Measurements from ENCODE around the gene GPR34.

The GPR34 gene

DNA sequence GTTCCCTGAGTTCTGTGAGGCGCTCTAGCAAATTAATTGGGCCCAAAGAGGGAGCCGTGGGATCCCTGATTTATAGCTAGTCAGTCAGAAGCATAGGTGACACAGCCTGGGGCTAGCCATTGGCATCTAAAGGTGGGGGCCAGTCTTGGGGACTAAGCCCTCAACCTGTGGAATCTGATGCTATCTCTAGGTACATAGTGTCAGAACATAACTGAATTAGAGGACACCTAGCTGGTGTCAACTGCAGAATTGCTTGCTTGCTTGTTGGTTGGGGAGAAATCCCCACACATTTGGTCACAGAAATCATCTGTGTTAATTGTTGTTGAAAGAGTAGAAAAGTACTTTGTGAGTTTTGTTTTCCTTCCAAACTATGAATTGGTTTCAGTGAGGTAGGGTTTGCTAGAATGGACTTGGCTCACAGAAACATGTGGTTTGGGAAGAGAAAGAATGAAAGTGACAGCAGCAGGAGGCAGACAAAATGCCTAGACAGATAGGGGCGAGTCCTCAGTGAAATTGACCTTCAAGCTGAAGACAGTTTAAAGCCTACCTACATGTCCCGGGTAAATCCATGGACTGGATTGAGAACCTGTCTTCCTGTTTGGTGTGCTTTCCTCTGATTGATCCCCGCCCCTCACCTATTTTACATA lies 22.4 kb downstream of the GPR34 start:
- TF ChIP-seq TCF12 (IDR thresholded peaks at IDR 0.05; ENCODE audit: low read depth) = no peak
- TF ChIP-seq, protein P1, sequence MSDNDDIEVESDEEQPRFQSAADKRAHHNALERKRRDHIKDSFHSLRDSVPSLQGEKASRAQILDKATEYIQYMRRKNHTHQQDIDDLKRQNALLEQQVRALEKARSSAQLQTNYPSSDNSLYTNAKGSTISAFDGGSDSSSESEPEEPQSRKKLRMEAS (IDR thresholded peaks at IDR 0.05) = no peak

DNA sequence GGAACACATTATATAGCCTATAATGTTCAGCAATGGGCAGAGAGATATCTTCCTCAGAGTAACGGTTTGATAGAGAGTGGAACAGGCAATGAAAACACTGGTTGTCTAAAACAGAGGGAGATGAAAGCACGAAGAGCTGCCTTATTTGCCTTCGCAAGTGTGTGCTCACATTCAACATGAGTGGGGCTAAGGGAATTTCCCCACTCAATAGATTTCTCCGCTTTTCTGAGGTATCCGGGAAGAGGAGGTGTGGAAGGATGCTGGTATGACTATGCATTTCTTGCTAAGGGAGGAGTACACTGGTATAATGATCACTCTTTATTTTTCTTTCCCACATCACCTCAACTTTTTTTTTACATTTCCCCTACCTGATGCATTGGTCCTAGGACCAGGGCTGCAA lies 27.4 kb downstream of the GPR34 start:
- no peak for TF ChIP-seq YY1 (IDR thresholded peaks at IDR 0.05; ENCODE audit: low read depth)
- TF ChIP-seq FOXM1 (IDR thresholded peaks at IDR 0.05; ENCODE audit: borderline replicate concordance, low read depth) = no peak
- TF ChIP-seq, protein P2, sequence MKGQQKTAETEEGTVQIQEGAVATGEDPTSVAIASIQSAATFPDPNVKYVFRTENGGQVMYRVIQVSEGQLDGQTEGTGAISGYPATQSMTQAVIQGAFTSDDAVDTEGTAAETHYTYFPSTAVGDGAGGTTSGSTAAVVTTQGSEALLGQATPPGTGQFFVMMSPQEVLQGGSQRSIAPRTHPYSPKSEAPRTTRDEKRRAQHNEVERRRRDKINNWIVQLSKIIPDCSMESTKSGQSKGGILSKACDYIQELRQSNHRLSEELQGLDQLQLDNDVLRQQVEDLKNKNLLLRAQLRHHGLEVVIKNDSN (IDR thresholded peaks at IDR 0.05) = no peak

DNA sequence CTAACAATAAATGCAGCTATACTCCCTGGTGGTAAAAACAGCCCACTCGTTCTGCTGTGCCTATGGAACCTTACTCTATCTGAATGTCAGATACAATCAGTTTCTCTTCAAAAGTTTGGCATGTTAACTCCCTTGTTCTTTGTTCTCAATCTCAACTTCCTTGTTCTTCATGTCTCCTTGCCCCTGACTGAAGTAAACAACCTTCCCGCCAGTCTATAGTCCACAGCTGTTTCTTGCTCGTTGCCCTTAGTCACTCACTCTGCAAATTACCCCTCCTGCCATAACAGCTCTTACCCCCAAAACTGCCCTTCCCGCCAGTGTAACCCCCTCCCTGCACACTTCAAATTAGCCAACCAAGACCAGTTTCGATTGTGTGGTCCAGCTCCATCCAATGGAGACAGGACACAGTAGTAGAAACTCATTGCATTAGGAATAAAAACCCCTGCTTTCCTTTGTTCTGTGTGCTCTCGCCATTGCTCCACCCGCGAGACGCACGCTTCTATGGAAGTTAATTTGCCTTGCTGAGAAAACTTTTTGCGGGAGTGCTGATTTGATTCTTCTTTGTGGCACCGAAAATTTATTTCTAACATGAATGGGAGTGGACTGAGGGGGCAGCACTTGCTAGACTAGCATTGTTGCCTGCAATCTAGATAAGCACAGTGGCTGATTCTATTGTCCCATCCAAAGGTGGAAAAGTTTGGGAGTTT lies 28.1 kb downstream of the GPR34 start:
- no peak for TF ChIP-seq CEBPB (IDR thresholded peaks at IDR 0.05)

DNA sequence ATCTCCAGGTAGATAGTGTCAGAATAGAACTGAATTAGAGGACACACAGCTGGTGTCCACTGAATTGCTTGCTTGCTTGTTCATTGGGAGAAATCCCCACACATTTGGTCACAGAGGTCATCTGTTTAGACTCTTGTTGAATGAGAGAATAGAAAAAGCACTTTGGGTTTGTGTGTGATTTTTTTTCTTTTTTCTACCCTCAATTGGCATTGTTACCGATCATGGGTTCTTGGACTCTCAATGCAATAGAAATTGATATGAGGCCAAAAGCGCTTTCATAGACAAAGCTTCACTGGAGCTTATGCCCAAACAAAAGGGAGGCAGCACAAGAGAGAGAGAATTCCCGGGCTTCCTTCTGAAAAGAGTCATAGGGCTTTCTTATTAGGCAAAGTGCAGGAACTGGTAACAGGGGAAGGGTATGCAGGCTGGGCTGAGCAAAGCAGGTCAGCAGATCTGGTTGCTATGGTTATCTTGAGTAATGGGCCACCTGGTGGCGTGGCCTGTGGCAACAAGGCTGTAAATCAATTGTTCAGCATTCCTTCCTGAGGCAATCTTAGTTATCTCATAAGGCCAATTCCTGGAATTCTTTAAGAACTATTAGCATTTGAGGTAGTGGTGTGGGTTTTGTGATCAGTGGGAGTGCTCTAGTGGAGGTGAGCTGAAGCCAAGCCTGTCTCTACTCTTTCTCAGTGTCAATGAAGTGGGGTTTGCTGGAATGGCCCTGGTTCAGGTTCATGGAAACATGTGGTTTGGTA lies 29.9 kb downstream of the GPR34 start:
- TF ChIP-seq, protein P3, sequence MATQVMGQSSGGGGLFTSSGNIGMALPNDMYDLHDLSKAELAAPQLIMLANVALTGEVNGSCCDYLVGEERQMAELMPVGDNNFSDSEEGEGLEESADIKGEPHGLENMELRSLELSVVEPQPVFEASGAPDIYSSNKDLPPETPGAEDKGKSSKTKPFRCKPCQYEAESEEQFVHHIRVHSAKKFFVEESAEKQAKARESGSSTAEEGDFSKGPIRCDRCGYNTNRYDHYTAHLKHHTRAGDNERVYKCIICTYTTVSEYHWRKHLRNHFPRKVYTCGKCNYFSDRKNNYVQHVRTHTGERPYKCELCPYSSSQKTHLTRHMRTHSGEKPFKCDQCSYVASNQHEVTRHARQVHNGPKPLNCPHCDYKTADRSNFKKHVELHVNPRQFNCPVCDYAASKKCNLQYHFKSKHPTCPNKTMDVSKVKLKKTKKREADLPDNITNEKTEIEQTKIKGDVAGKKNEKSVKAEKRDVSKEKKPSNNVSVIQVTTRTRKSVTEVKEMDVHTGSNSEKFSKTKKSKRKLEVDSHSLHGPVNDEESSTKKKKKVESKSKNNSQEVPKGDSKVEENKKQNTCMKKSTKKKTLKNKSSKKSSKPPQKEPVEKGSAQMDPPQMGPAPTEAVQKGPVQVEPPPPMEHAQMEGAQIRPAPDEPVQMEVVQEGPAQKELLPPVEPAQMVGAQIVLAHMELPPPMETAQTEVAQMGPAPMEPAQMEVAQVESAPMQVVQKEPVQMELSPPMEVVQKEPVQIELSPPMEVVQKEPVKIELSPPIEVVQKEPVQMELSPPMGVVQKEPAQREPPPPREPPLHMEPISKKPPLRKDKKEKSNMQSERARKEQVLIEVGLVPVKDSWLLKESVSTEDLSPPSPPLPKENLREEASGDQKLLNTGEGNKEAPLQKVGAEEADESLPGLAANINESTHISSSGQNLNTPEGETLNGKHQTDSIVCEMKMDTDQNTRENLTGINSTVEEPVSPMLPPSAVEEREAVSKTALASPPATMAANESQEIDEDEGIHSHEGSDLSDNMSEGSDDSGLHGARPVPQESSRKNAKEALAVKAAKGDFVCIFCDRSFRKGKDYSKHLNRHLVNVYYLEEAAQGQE (IDR thresholded peaks at IDR 0.05; ENCODE audit: low read depth) = no peak
- TF ChIP-seq YY1 (IDR thresholded peaks at IDR 0.05; ENCODE audit: low read depth) = no peak
- no peak for TF ChIP-seq CREB1 (IDR thresholded peaks at IDR 0.05; ENCODE audit: low read depth)
- TF ChIP-seq, protein P2 (IDR thresholded peaks at IDR 0.05) = no peak
- TF ChIP-seq TCF12 (IDR thresholded peaks at IDR 0.05; ENCODE audit: low read depth) = no peak
- TF ChIP-seq ZBTB7A (IDR thresholded peaks at IDR 0.05; ENCODE audit: low read depth) = no peak
- TF ChIP-seq RAD21 (IDR thresholded peaks at IDR 0.05; ENCODE audit: low read depth) = no peak
- TF ChIP-seq, protein P1 (IDR thresholded peaks at IDR 0.05) = no peak

DNA sequence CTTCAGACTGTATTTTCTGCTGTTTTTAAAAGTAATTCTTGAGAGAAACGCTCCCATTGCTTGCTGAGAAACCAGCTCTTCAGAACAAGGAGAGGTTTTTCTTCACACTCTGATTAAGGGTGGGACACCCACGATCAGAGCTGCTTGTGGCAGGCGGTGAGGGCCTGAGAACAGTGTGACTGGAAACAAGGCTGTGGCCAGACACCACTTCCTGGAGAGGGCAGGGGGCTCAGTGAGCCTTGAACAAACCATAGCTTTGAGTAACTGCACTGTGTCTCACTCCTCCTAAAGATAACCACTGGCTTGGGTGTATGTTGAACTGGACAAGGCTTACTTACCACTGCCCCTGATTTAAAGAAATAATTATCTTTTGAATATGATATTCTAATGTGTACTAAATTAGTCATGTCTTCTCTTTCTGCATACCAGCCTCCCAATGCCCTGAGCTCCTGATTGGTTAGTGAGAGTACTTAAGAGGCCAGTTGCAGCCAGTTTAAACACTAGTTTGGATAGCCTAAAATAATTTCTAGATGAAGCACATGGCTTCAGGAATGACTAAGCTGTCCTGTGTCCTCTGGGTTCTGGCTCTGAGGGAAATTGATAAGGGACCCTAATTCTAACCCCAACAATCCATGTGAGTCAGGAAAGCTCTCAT lies 31.5 kb downstream of the GPR34 start:
- TF ChIP-seq, protein P2 (IDR thresholded peaks at IDR 0.05) = no peak
- TF ChIP-seq TEAD4 (IDR thresholded peaks at IDR 0.05) (no peak), EGR1 (IDR thresholded peaks at IDR 0.05) (no peak)

DNA sequence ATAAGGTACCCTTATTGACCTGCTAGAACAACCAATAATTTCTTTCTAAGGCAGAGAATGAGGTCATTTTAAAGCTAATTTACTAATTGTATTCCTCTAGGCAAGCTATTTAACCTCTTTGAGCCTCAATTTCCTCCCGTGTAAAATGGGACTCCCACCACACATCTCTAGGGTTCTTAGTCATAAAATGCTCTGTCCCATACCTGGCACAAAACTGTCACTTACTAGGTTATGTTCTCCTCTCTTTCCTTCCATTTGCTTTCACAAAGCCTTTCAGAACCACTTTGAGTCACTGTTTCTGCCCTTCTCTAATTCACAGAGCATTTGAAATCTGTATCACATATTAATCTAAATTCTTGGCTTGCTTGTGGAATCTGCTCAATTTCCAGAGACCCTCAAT lies 32.8 kb downstream of the GPR34 start:
- TF ChIP-seq CREB1 (IDR thresholded peaks at IDR 0.05; ENCODE audit: low read depth) (no peak), ZBTB7A (IDR thresholded peaks at IDR 0.05; ENCODE audit: low read depth) (no peak), FOXM1 (IDR thresholded peaks at IDR 0.05; ENCODE audit: borderline replicate concordance, low read depth) (no peak), NFIC (IDR thresholded peaks at IDR 0.05) (no peak), EGR1 (IDR thresholded peaks at IDR 0.05) (no peak), CEBPB (IDR thresholded peaks at IDR 0.05) (no peak), TAF1 (IDR thresholded peaks at IDR 0.05; ENCODE audit: low read depth) (no peak), TEAD4 (IDR thresholded peaks at IDR 0.05) (no peak), EP300 (IDR thresholded peaks at IDR 0.05; ENCODE audit: borderline replicate concordance) (no peak), TCF12 (IDR thresholded peaks at IDR 0.05; ENCODE audit: low read depth) (no peak)
- TF ChIP-seq, protein P3 (IDR thresholded peaks at IDR 0.05; ENCODE audit: low read depth) = no peak
- TF ChIP-seq, protein P1 (IDR thresholded peaks at IDR 0.05) = no peak

Data from Ishikawa (cell line).